Karpas-422 (cell line): Measurements from ENCODE around the gene CFH. TPM values are rescaled to one million over a fixed set of nuclear protein-coding genes. Genes with fewer than 3 reads are reported as not detected.

Source experiments
- DNase-seq: peaks from one replicate; pipeline ENCODE4 v3.0.0-alpha.2; 2015
- H2AFZ ChIP-seq: fragments of 200-600 bp; sonication (generic); 2 replicates; pipeline ENCODE4 v1.6.1; 2014; ENCODE audit warnings: antibody characterized with exemption, low read length, mixed read lengths
- H3K27ac ChIP-seq: fragments of 200-600 bp; sonication (generic); 2 replicates; pipeline ENCODE4 v1.5.1; 2014; ENCODE audit warnings: mild to moderate bottlenecking, low read length, moderate library complexity
- H3K27me3 ChIP-seq: fragments of 200-600 bp; sonication (generic); 2 replicates; pipeline ENCODE4 v1.6.1; 2014; ENCODE audit warnings: low read length, mixed read lengths
- H3K36me3 ChIP-seq: fragments of 200-600 bp; sonication (generic); 2 replicates; pipeline ENCODE4 v1.6.1; 2014; ENCODE audit warnings: low read length, mixed read lengths; ENCODE audit not compliant: insufficient read depth
- H3K4me1 ChIP-seq: fragments of 200-600 bp; sonication (generic); 2 replicates; pipeline ENCODE4 v1.6.1; 2014; ENCODE audit warnings: mild to moderate bottlenecking, low read length, mixed read lengths
- H3K4me2 ChIP-seq: fragments of 200-600 bp; sonication (generic); 2 replicates; pipeline ENCODE4 v1.6.1; 2014; ENCODE audit warnings: low read length, low read depth, mild to moderate bottlenecking; ENCODE audit not compliant: poor library complexity, severe bottlenecking
- H3K4me3 ChIP-seq: fragments of 200-600 bp; sonication (generic); 2 replicates; pipeline ENCODE4 v1.5.1; 2014; ENCODE audit warnings: mild to moderate bottlenecking, antibody characterized with exemption, low read length, mixed read lengths
- H3K79me2 ChIP-seq: fragments of 200-600 bp; sonication (generic); 2 replicates; pipeline ENCODE4 v1.6.1; 2014; ENCODE audit warnings: mild to moderate bottlenecking, low read length, mixed read lengths
- H3K9ac ChIP-seq: fragments of 200-600 bp; sonication (generic); 2 replicates; pipeline ENCODE4 v1.6.0; 2014; ENCODE audit warnings: low read length
- H3K9me2 ChIP-seq: fragments of 200-600 bp; sonication (generic), shearing (Covaris generic); replicated peaks from 2 replicates; pipeline ENCODE4 v1.6.0; 2014; ENCODE audit warnings: mild to moderate bottlenecking, low read length, moderate library complexity; ENCODE audit not compliant: insufficient read depth
- H3K9me3 ChIP-seq: fragments of 300-700, 200-600 bp; sonication (generic); 2 replicates; pipeline ENCODE4 v1.6.1; 2014; ENCODE audit warnings: low read length, mixed read lengths
- H4K20me1 ChIP-seq: fragments of 200-600 bp; sonication (generic); 2 replicates; pipeline ENCODE4 v1.6.1; 2014; ENCODE audit warnings: mild to moderate bottlenecking, antibody characterized with exemption, low read length, low read depth; ENCODE audit not compliant: insufficient read depth
- total RNA-seq: library from RNA; depleted of rRNA; stranded (reverse); fragments of >200 nt; shearing (Covaris generic); gene quantifications from 2 replicates; pipeline ENCODE4 v1.2.3, GENCODE V29; 2014; ENCODE audit warnings: low replicate concordance; rRNA removed

Gene CFH
- not detected in 2 replicates for total RNA-seq

GRCh38 chr1:196651637-196652215 is at the start of gene CFH:
TSS of gene CFH (plus strand) at chr1:196652043. CDS start at chr1:196652118, 75 bp downstream.
- no peak within 1 kb of the TSS for H3K9ac ChIP-seq
- no peak for DNase-seq
- no peaks in the 10 kb centered on the region for H3K4me1 ChIP-seq
- H3K4me3 ChIP-seq: no peak within 1 kb of the TSS
- no peaks in the 10 kb centered on the region for H3K79me2 ChIP-seq
- no peak within 1 kb of the TSS for H3K27ac ChIP-seq
- H3K27me3 ChIP-seq: no peaks in the 10 kb centered on the region
- no peaks in the 10 kb centered on the region for H3K36me3 ChIP-seq
- no peaks in the 10 kb centered on the region for H3K9me3 ChIP-seq
- no peaks in the 10 kb centered on the region for H4K20me1 ChIP-seq
- no peak within 1 kb of the TSS for H2AFZ ChIP-seq
- no peak within 1 kb of the TSS for H3K4me2 ChIP-seq
- no peaks in the 10 kb centered on the region for H3K9me2 ChIP-seq

GRCh38 chr1:196603651-196604050 is 48.2 kb upstream of the CFH start:
- no peaks in the 10 kb centered on the region for H3K9me2 ChIP-seq
- H3K79me2 ChIP-seq: no peaks in the 10 kb centered on the region
- no peaks in the 10 kb centered on the region for H3K4me1 ChIP-seq
- no peaks in the 10 kb centered on the region for H4K20me1 ChIP-seq
- no peaks in the 10 kb centered on the region for H3K27me3 ChIP-seq
- H2AFZ ChIP-seq: no peak overlapping the region
- no peak overlapping the region for H3K27ac ChIP-seq
- H3K9me3 ChIP-seq: no peaks in the 10 kb centered on the region; the same call in 1 of the 2 replicates
- DNase-seq: no peak
- no peak overlapping the region for H3K4me3 ChIP-seq
- no peak overlapping the region for H3K9ac ChIP-seq
- H3K4me2 ChIP-seq: no peak overlapping the region
- H3K36me3 ChIP-seq: no peaks in the 10 kb centered on the region

GRCh38 chr1:196607981-196608380 is 43.9 kb upstream of the CFH start:
- no peaks in the 10 kb centered on the region for H3K27me3 ChIP-seq
- no peak overlapping the region for H3K4me3 ChIP-seq
- H3K9me2 ChIP-seq: no peaks in the 10 kb centered on the region
- no peak overlapping the region for H3K4me2 ChIP-seq
- no peaks in the 10 kb centered on the region for H3K36me3 ChIP-seq
- no peaks in the 10 kb centered on the region for H3K79me2 ChIP-seq
- H3K27ac ChIP-seq: no peak overlapping the region
- no peaks in the 10 kb centered on the region for H3K4me1 ChIP-seq
- H3K9me3 ChIP-seq: no peaks in the 10 kb centered on the region; the same call in 1 of the 2 replicates
- no peak overlapping the region for H2AFZ ChIP-seq
- H4K20me1 ChIP-seq: no peaks in the 10 kb centered on the region
- no peak overlapping the region for H3K9ac ChIP-seq
- DNase-seq: no peak

GRCh38 chr1:196608390-196609369 is 43.2 kb upstream of the CFH start, which contains the start of gene KCNT2:
TSS of gene KCNT2 (minus strand) at chr1:196608440. CDS start at chr1:196608309, 131 bp downstream.
- Histone ChIP-seq H3K4me1 (no peaks in the 10 kb centered on the region), H3K9me2 (no peaks in the 10 kb centered on the region), H3K4me2 (no peak within 1 kb of the TSS), H3K79me2 (no peaks in the 10 kb centered on the region), H3K9me3 (no peaks in the 10 kb centered on the region; the same call in 1 of the 2 replicates), H3K27ac (no peak within 1 kb of the TSS), H4K20me1 (no peaks in the 10 kb centered on the region), H2AFZ (no peak within 1 kb of the TSS), H3K27me3 (no peaks in the 10 kb centered on the region), H3K9ac (no peak within 1 kb of the TSS), H3K36me3 (no peaks in the 10 kb centered on the region), H3K4me3 (no peak within 1 kb of the TSS)
- DNase-seq: no peak

GRCh38 chr1:196609370-196609737 is 42.5 kb upstream of the CFH start:
- H3K4me2 ChIP-seq: no peak overlapping the region
- DNase-seq: no peak
- H3K27me3 ChIP-seq: no peaks in the 10 kb centered on the region

GRCh38 chr1:196611873-196612272 is 40.0 kb upstream of the CFH start:
- DNase-seq: no peak
- H4K20me1 ChIP-seq: no peaks in the 10 kb centered on the region

More at GRCh38 chr1:196609370-196609737, 42.5 kb upstream of the CFH start:
- Histone ChIP-seq H3K79me2 (no peaks in the 10 kb centered on the region), H3K4me3 (no peak overlapping the region), H2AFZ (no peak overlapping the region), H3K27ac (no peak overlapping the region), H3K4me1 (no peaks in the 10 kb centered on the region), H3K9me2 (no peaks in the 10 kb centered on the region), H4K20me1 (no peaks in the 10 kb centered on the region), H3K9me3 (no peaks in the 10 kb centered on the region; the same call in 1 of the 2 replicates), H3K9ac (no peak overlapping the region), H3K36me3 (no peaks in the 10 kb centered on the region)

GRCh38 chr1:196619721-196620120 is 32.1 kb upstream of the CFH start:
- Histone ChIP-seq H3K36me3 (no peaks in the 10 kb centered on the region), H2AFZ (no peak overlapping the region), H3K79me2 (no peaks in the 10 kb centered on the region), H3K9ac (no peak overlapping the region), H3K4me3 (no peak overlapping the region), H3K27ac (no peak overlapping the region), H3K9me3 (no peaks in the 10 kb centered on the region), H3K4me1 (no peaks in the 10 kb centered on the region), H3K27me3 (no peaks in the 10 kb centered on the region), H4K20me1 (no peaks in the 10 kb centered on the region), H3K9me2 (no peaks in the 10 kb centered on the region), H3K4me2 (no peak overlapping the region)
- no peak for DNase-seq

More at GRCh38 chr1:196611873-196612272, 40.0 kb upstream of the CFH start:
- Histone ChIP-seq H3K4me1 (no peaks in the 10 kb centered on the region), H2AFZ (no peak overlapping the region), H3K27ac (no peak overlapping the region), H3K36me3 (no peaks in the 10 kb centered on the region), H3K4me3 (no peak overlapping the region), H3K9me3 (no peaks in the 10 kb centered on the region), H3K9ac (no peak overlapping the region), H3K4me2 (no peak overlapping the region), H3K79me2 (no peaks in the 10 kb centered on the region), H3K9me2 (no peaks in the 10 kb centered on the region), H3K27me3 (no peaks in the 10 kb centered on the region)

- H3K9me3 ChIP-seq: peaks cover 5% of the 10 kb centered on the region; the same call in 1 of the 2 replicates
- H3K27me3 ChIP-seq: no peaks in the 10 kb centered on the region
- no peaks in the 10 kb centered on the region for H3K36me3 ChIP-seq
- H3K4me2 ChIP-seq: no peak overlapping the region
- no peak for DNase-seq
- H3K4me1 ChIP-seq: no peaks in the 10 kb centered on the region
- no peaks in the 10 kb centered on the region for H4K20me1 ChIP-seq
- H2AFZ ChIP-seq: no peak overlapping the region
- H3K4me3 ChIP-seq: no peak overlapping the region
- H3K9ac ChIP-seq: no peak overlapping the region
- no peak overlapping the region for H3K27ac ChIP-seq
- H3K79me2 ChIP-seq: no peaks in the 10 kb centered on the region
- H3K9me2 ChIP-seq: 0 out of 2 replicates have a peak, but pooled peaks cover 4% of the 10 kb centered on the region
These were observed 28.8 kb upstream of the CFH start for GRCh38 chr1:196623079-196623478.
